HepG2 (cell line): ENCODE measurements around the gene NECTIN2. TPM values are rescaled to one million over a fixed set of nuclear protein-coding genes. Genes with fewer than 3 reads are reported as not detected.

Experiments used
- PRMT3 ChIP-seq: sonication (generic); formaldehyde crosslinking; IDR thresholded peaks from 2 replicates; pipeline ENCODE4 v1.8.1; 2022; ENCODE audit warnings: low read depth, mild to moderate bottlenecking, moderate library complexity, missing genetic modification reagents, borderline replicate concordance
- SKI ChIP-seq: fragments of 450-650 bp; IDR thresholded peaks from one replicate; pipeline ENCODE4 v1.6.1; 2018; ENCODE audit warnings: mild to moderate bottlenecking; ENCODE audit not compliant: partially characterized antibody
- ZNF234 ChIP-seq: sonication (generic); formaldehyde crosslinking; conservative IDR thresholded peaks from 2 replicates; pipeline ENCODE4 v1.5.1; 2020; ENCODE audit warnings: mild to moderate bottlenecking, missing genetic modification reagents
- ZNF292 ChIP-seq: sonication (generic); formaldehyde crosslinking; IDR thresholded peaks from 2 replicates; pipeline ENCODE4 v1.8.1; 2022; ENCODE audit warnings: mild to moderate bottlenecking, low read depth, missing genetic modification reagents, borderline replicate concordance
- ZNF430 ChIP-seq: sonication (generic); formaldehyde crosslinking; IDR thresholded peaks from 2 replicates; pipeline ENCODE4 v1.9.0; 2021; ENCODE audit warnings: mild to moderate bottlenecking, missing genetic modification reagents
- ZNF576 ChIP-seq: sonication (generic); formaldehyde crosslinking; IDR thresholded peaks from 2 replicates; pipeline ENCODE4 v1.4.0; 2020; ENCODE audit warnings: mild to moderate bottlenecking, missing genetic modification reagents
- polyA plus RNA-seq, 8 experiments: library from polyadenylated mRNA; depleted of rRNA in 3 of 8; stranded (reverse) in 7 of 8; unstranded in 1 of 8; fragments of >200 nt; fragmentation: Illumina TruSeq in 4 of 8; extraction: Trizol in 4 of 8; gene quantifications; 2 replicates each; pipeline versions ENCODE4 v1.2.1 to v1.2.3, GENCODE V29; 2011 to 2016; ENCODE audit warnings: low read depth in 4 of 8, missing spikeins in 1 of 8, mixed read lengths in 1 of 8; ENCODE audit not compliant: insufficient read depth in 1 of 8
- total RNA-seq, 5 experiments: library from RNA; depleted of rRNA; stranded (reverse); fragments of >200 nt; fragmentation: Illumina TruSeq; extraction: Trizol; gene quantifications; 2 replicates each; pipeline ENCODE4 v1.2.3, GENCODE V29; 2016; ENCODE audit warnings: low read depth in 1 of 5
- TF ChIP-seq, protein P1 (sequence below): sonication (generic); formaldehyde crosslinking; IDR thresholded peaks from 2 replicates; pipeline ENCODE4 v1.5.1; 2020; ENCODE audit warnings: mild to moderate bottlenecking, missing genetic modification reagents, borderline replicate concordance

NECTIN2 gene
- total and polyA plus RNA-seq, 2 of the 13 experiments (the other 11 are each of a cell fraction or from before 2014, with no cell fraction given): 75.4 to 114 TPM

- peak; percentile 83 for TF ChIP-seq ZNF430 (CRISPR knock-in tag)
- TF ChIP-seq ZNF292 (CRISPR knock-in tag): no peak
- no peak for TF ChIP-seq ZNF576
- no peak for TF ChIP-seq SKI
- TF ChIP-seq, protein P1, sequence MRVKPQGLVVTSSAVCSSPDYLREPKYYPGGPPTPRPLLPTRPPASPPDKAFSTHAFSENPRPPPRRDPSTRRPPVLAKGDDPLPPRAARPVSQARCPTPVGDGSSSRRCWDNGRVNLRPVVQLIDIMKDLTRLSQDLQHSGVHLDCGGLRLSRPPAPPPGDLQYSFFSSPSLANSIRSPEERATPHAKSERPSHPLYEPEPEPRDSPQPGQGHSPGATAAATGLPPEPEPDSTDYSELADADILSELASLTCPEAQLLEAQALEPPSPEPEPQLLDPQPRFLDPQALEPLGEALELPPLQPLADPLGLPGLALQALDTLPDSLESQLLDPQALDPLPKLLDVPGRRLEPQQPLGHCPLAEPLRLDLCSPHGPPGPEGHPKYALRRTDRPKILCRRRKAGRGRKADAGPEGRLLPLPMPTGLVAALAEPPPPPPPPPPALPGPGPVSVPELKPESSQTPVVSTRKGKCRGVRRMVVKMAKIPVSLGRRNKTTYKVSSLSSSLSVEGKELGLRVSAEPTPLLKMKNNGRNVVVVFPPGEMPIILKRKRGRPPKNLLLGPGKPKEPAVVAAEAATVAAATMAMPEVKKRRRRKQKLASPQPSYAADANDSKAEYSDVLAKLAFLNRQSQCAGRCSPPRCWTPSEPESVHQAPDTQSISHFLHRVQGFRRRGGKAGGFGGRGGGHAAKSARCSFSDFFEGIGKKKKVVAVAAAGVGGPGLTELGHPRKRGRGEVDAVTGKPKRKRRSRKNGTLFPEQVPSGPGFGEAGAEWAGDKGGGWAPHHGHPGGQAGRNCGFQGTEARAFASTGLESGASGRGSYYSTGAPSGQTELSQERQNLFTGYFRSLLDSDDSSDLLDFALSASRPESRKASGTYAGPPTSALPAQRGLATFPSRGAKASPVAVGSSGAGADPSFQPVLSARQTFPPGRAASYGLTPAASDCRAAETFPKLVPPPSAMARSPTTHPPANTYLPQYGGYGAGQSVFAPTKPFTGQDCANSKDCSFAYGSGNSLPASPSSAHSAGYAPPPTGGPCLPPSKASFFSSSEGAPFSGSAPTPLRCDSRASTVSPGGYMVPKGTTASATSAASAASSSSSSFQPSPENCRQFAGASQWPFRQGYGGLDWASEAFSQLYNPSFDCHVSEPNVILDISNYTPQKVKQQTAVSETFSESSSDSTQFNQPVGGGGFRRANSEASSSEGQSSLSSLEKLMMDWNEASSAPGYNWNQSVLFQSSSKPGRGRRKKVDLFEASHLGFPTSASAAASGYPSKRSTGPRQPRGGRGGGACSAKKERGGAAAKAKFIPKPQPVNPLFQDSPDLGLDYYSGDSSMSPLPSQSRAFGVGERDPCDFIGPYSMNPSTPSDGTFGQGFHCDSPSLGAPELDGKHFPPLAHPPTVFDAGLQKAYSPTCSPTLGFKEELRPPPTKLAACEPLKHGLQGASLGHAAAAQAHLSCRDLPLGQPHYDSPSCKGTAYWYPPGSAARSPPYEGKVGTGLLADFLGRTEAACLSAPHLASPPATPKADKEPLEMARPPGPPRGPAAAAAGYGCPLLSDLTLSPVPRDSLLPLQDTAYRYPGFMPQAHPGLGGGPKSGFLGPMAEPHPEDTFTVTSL (CRISPR knock-in tag): no peak
- no peak for TF ChIP-seq PRMT3 (CRISPR knock-in tag)
- TF ChIP-seq ZNF234 (CRISPR knock-in tag): no peak
These were observed at the start of gene NECTIN2 (continued) for GRCh38 chr19:44845612-44846454.
